GM12878 (cell line): ENCODE data around the gene PRMT2. TPM values are rescaled to one million over a fixed set of nuclear protein-coding genes. Genes with fewer than 3 reads are reported as not detected.

ENCODE experiments used
- ATAC-seq: fragments of 200-7000 bp; cut with Tn5 transposase; 3 replicates; pipeline ENCODE4 v1.9.1; 2020; ENCODE audit warnings: mild to moderate bottlenecking, moderate library complexity
- BruUV-seq: library from RNA; stranded (reverse); fragments of 400-500 nt; replicated peaks from 2 replicates; lab custom pipeline; 2021; lab: Mats Ljungman, UMichigan
- CTCF ChIA-PET: fragments of 300-600 bp; sonication (Branson Sonifier 250); formaldehyde crosslinking; extraction: SDS; loops from one replicate; lab custom pipeline; 2021; ENCODE audit warnings: inconsistent platforms; lab: Yijun Ruan, JAX
- POLR2A ChIA-PET: fragments of 350-600 bp; formaldehyde crosslinking; extraction: SDS; loops from one replicate; lab custom pipeline; 2021; ENCODE audit warnings: inconsistent platforms; lab: Charles Lee
- RAD21 ChIA-PET: fragments of 300-600 bp; sonication (Branson Sonifier 250); formaldehyde crosslinking; loops from one replicate; lab custom pipeline; 2023; ENCODE audit warnings: antibody characterized with exemption; ENCODE audit not compliant: unreplicated experiment; lab: Charles Lee
- SMC1A ChIA-PET: fragments of 300-600 bp; sonication (Branson Sonifier 250); formaldehyde crosslinking; loops from one replicate; lab custom pipeline; 2023; ENCODE audit not compliant: unreplicated experiment, uncharacterized antibody; lab: Charles Lee
- DNase-seq: peaks from one replicate; pipeline ENCODE4 v3.0.0-alpha.2; 2011; ENCODE audit warnings: low read depth, low spot score
- FAIRE-seq: peaks from 3 replicates; lab custom pipeline; 2011; peaks lifted over from hg19 to GRCh38; lab: Jason Lieb, UNC
- H2AFZ ChIP-seq: 2 replicates; pipeline ENCODE4 v1.6.0; 2011; ENCODE audit warnings: low read depth, low read length, control low read depth; ENCODE audit not compliant: control insufficient read depth
- H3K27ac ChIP-seq: 2 replicates; pipeline ENCODE4 v1.5.1; 2011; ENCODE audit warnings: control low read depth; ENCODE audit not compliant: control insufficient read depth, insufficient read depth
- H3K27me3 ChIP-seq, 2 experiments: replicated peaks in 1 of 2; 2 replicates each; pipeline versions ENCODE4 v1.6.0 to v1.6.1; 2011; ENCODE audit warnings: low read length in 1 of 2; ENCODE audit not compliant: control insufficient read depth in 2 of 2, insufficient read depth in 2 of 2
- H3K36me3 ChIP-seq, 2 experiments: 2 replicates each; pipeline ENCODE4 v1.5.1; 2011; ENCODE audit warnings: low read length in 1 of 2; ENCODE audit not compliant: control insufficient read depth in 2 of 2, insufficient read depth in 2 of 2
- H3K4me1 ChIP-seq: 2 replicates; pipeline ENCODE4 v1.6.1; 2011; ENCODE audit warnings: mild to moderate bottlenecking, low read length, moderate library complexity, mixed read lengths; ENCODE audit not compliant: control insufficient read depth, insufficient read depth
- H3K4me2 ChIP-seq: 2 replicates; pipeline ENCODE4 v1.6.0; 2011; ENCODE audit warnings: control low read depth; ENCODE audit not compliant: control insufficient read depth, insufficient read depth
- H3K4me3 ChIP-seq: fragments of 200-600 bp; sonication (generic); 2 replicates; pipeline ENCODE4 v1.5.1; 2016
- H3K79me2 ChIP-seq: 2 replicates; pipeline ENCODE4 v1.6.0; 2011; ENCODE audit warnings: low read length; ENCODE audit not compliant: control insufficient read depth, insufficient read depth
- H3K9ac ChIP-seq: 2 replicates; pipeline ENCODE4 v1.8.0; 2011; ENCODE audit warnings: low read length, control low read depth, mixed read lengths; ENCODE audit not compliant: control insufficient read depth, insufficient read depth
- H3K9me3 ChIP-seq: replicated peaks from 3 replicates; pipeline ENCODE4 v1.5.1; 2011; ENCODE audit warnings: mild to moderate bottlenecking, low read length; ENCODE audit not compliant: control insufficient read depth, insufficient read depth
- H4K20me1 ChIP-seq: 2 replicates; pipeline ENCODE4 v1.6.0; 2011; ENCODE audit not compliant: control insufficient read depth, insufficient read depth
- BACH1 ChIP-seq: fragments of 450-650 bp; IDR thresholded peaks from 2 replicates; pipeline ENCODE4 v1.6.1; 2017; ENCODE audit warnings: mild to moderate bottlenecking, borderline replicate concordance
- BCL11A ChIP-seq: IDR thresholded peaks from 2 replicates; pipeline ENCODE4 v1.6.1; 2011; ENCODE audit warnings: low read depth, low read length
- CREM ChIP-seq: IDR thresholded peaks from 2 replicates; pipeline ENCODE4 v1.6.1; 2014; ENCODE audit warnings: antibody characterized with exemption, low read depth
- E2F8 ChIP-seq: fragments of 450-650 bp; IDR thresholded peaks from 2 replicates; pipeline ENCODE4 v1.6.1; 2018; ENCODE audit warnings: mild to moderate bottlenecking, low read depth, moderate library complexity; ENCODE audit not compliant: partially characterized antibody
- ELK1 ChIP-seq: IDR thresholded peaks from 2 replicates; pipeline ENCODE4 v1.6.1; 2012; ENCODE audit warnings: low read depth, low read length, improper control_type of control experiment
- ESRRA ChIP-seq: IDR thresholded peaks from 2 replicates; pipeline ENCODE4 v1.6.1; 2012; ENCODE audit warnings: mild to moderate bottlenecking, low read length, improper control_type of control experiment
- ETV6 ChIP-seq, 2 experiments: fragments of 450-650 bp in 1 of 2; IDR thresholded peaks in 1 of 2; conservative IDR thresholded peaks in 1 of 2; 2 replicates each; pipeline ENCODE4 v1.6.1; 2014; ENCODE audit warnings: antibody characterized with exemption in 1 of 2, borderline replicate concordance in 1 of 2, low read depth in 1 of 2, mild to moderate bottlenecking in 1 of 2, moderate library complexity in 1 of 2
- IRF3 ChIP-seq: fragments of 450-650 bp; IDR thresholded peaks from 2 replicates; pipeline ENCODE4 v1.6.1; 2014; ENCODE audit warnings: mild to moderate bottlenecking
- MTA3 ChIP-seq: IDR thresholded peaks from 2 replicates; pipeline ENCODE4 v1.6.1; 2012; ENCODE audit warnings: low read length, inconsistent platforms, borderline replicate concordance
- MXI1 ChIP-seq: fragments of 150-350 bp; IDR thresholded peaks from 2 replicates; pipeline ENCODE4 v1.6.1; 2011; ENCODE audit warnings: low read depth, mild to moderate bottlenecking, inconsistent platforms, low read length, improper control_type of control experiment
- MYB ChIP-seq: fragments of 150-350 bp; IDR thresholded peaks from 2 replicates; pipeline ENCODE4 v1.6.1; 2014; ENCODE audit warnings: mild to moderate bottlenecking, low read depth, low read length, borderline replicate concordance
- NBN ChIP-seq: fragments of 450-650 bp; IDR thresholded peaks from 2 replicates; pipeline ENCODE4 v1.6.1; 2016
- NFXL1 ChIP-seq: fragments of 450-650 bp; IDR thresholded peaks from 2 replicates; pipeline ENCODE4 v1.6.1; 2017; ENCODE audit warnings: antibody characterized with exemption, mild to moderate bottlenecking, borderline replicate concordance
- NFYB ChIP-seq: IDR thresholded peaks from 2 replicates; pipeline ENCODE4 v1.6.1; 2011; ENCODE audit warnings: low read depth, mild to moderate bottlenecking, low read length, improper control_type of control experiment, moderate library complexity; ENCODE audit not compliant: insufficient read depth
- RBBP5 ChIP-seq: fragments of 200-600 bp; sonication (generic); conservative IDR thresholded peaks from 2 replicates; pipeline ENCODE4 v1.6.1; 2016
- SMAD1 ChIP-seq: fragments of 450-650 bp; IDR thresholded peaks from 2 replicates; pipeline ENCODE4 v1.6.1; 2018; ENCODE audit warnings: mild to moderate bottlenecking, low read depth; ENCODE audit not compliant: partially characterized antibody
- SRF ChIP-seq, 2 experiments: IDR thresholded peaks; 2 replicates each; pipeline ENCODE4 v1.6.1; 2011; ENCODE audit warnings: low read depth in 2 of 2, low read length in 2 of 2, mild to moderate bottlenecking in 1 of 2, moderate library complexity in 1 of 2
- TCF7 ChIP-seq: IDR thresholded peaks from 2 replicates; pipeline ENCODE4 v1.6.1; 2014; ENCODE audit warnings: antibody characterized with exemption, borderline replicate concordance
- ZBED1 ChIP-seq: IDR thresholded peaks from 2 replicates; pipeline ENCODE4 v1.6.1; 2016; ENCODE audit warnings: borderline replicate concordance
- WGBS: methylation state at CpG from one replicate; pipeline ENCODE4 v1.1.6; 2016; ENCODE audit warnings: low lambda C conversion rate; ENCODE audit not compliant: insufficient replicate concordance, insufficient coverage; ENCODE audit errors: missing lambda C conversion rate; 5-methylcytosine and 5-hydroxymethylcytosine counted together
- in situ Hi-C: fragments of 300-500 bp; cut with MboI; formaldehyde crosslinking; loops from 9 replicates; pipeline ENCODE4 v1.14.3; 2018; ENCODE audit warnings: mixed read lengths
- intact Hi-C: fragments of 100-400 bp; cut with micrococcal nuclease; formaldehyde crosslinking; loops from one replicate; pipeline ENCODE4 v1.14.2; 2022; ENCODE audit not compliant: unreplicated experiment
- polyA plus RNA-seq, 11 experiments: library from polyadenylated mRNA; depleted of rRNA in 4 of 11; unstranded in 6 of 11; stranded (reverse) in 5 of 11; fragments of >200 nt; fragmentation: Nextera tagmentation in 4 of 11; fragmentation: Illumina TruSeq in 1 of 11; extraction: Ambion mirVana in 4 of 11; extraction: Trizol in 1 of 11; gene quantifications; 1 replicate in 1 of 11; 2 replicates in 10 of 11; pipeline versions ENCODE4 v1.2.1 to v1.2.3, GENCODE V29; 2011 to 2016; ENCODE audit warnings: inconsistent platforms in 2 of 11, missing spikeins in 2 of 11, low read depth in 1 of 11
- total RNA-seq, 4 experiments: library from RNA; depleted of rRNA in 3 of 4; stranded (reverse); fragments of >200 nt in 3 of 4; fragmentation: Illumina TruSeq in 1 of 4; extraction: Trizol in 1 of 4; gene quantifications; 2 replicates each; pipeline versions ENCODE4 v1.2.1 to v1.2.3, GENCODE V29; 2013 to 2021

PRMT2 gene
- total and polyA plus RNA-seq, 10 of the 15 experiments (the other 5 are each of a cell fraction or from before 2014, with no cell fraction given) = 16.1 to 48.6 (median 36.2) TPM

GRCh38 chr21:46608672-46609111, 26.8 kb upstream of the PRMT2 start:
- no peaks in the 10 kb centered on the region for H4K20me1 ChIP-seq
- H3K4me2 ChIP-seq = peak overlapping the region; percentile 93
- no peaks in the 10 kb centered on the region for H3K36me3 ChIP-seq
- H3K9me3 ChIP-seq = no peaks in the 10 kb centered on the region; the same call in 1 of the 3 replicates
- peaks cover 49% of the 10 kb centered on the region for H3K4me1 ChIP-seq
- ChIA-PET SMC1A (interaction anchor here (0.8 to 2.5 kb wide), 11 partner anchors 8 to 465 kb away, joined by 3 to 20 read pairs (median 4); partner anchors contain the start of gene DIP2A), RAD21 (interaction anchor here (0.9 to 2.2 kb wide), 8 partner anchors 14 to 465 kb away, joined by 3 to 9 read pairs (median 5); partner anchors contain the start of gene PRMT2), POLR2A (interaction anchor here (0.8 to 2.5 kb wide), 2 partner anchors 11 to 27 kb away, joined by 3 to 15 read pairs; partner anchors contain the start of gene PRMT2), CTCF (interaction anchor here (0.5 to 1.5 kb wide), 4 partner anchors 20 to 151 kb away, joined by 3 to 4 read pairs (median 3); no protein-coding TSS in a partner anchor)
- peak overlapping the region; percentile 44; the same call in 1 of the 2 replicates for H3K9ac ChIP-seq
- FAIRE-seq (peak; percentile 66), ATAC-seq (peak; percentile 76), DNase-seq (peak; percentile 51)
- in situ Hi-C loops (no loop called here), intact Hi-C loops (no loop called here)
- H3K27me3 ChIP-seq = no peaks in the 10 kb centered on the region
- no peaks in the 10 kb centered on the region for H3K79me2 ChIP-seq
- H3K27ac ChIP-seq = peak overlapping the region; percentile 85
- WGBS = 2% methylated on average over 3 of the region's 3 CpGs
- peak overlapping the region; percentile 62; the same call in 1 of the 2 replicates for H3K4me3 ChIP-seq
- no TSS peak for BruUV-seq
- H2AFZ ChIP-seq = peak overlapping the region; percentile 47
- TF ChIP-seq BACH1 (no peak), NFXL1 (no peak), MYB (0 out of 2 replicates have a peak, but pooled peaks have one; percentile 49), MTA3 (no peak; the same call in 1 of the 2 replicates), ELK1 (no peak), IRF3 (no peak), NFYB (no peak), NBN (no peak), BCL11A (no peak), CREM (no peak), E2F8 (no peak), ESRRA (no peak), TCF7 (no peak), MXI1 (no peak), SMAD1 (no peak), ZBED1 (no peak), RBBP5 (no peak), SRF (IDR thresholded peaks at IDR 0.05; ENCODE audit: low read depth in 2 of 2, low read length in 2 of 2) (no peak), ETV6 (conservative IDR thresholded peaks at IDR 0.05 in 1 of 2, IDR thresholded peaks at IDR 0.05 in 1 of 2; ENCODE audit: borderline replicate concordance in 1 of 2, low read depth in 1 of 2) (no peak)
